IMR-90 (cell line): ENCODE results near the gene ANKRD63. TPM values are rescaled to one million over a fixed set of nuclear protein-coding genes. Genes with fewer than 3 reads are reported as not detected.

Experiments used
- ATAC-seq: fragments of 200-7000 bp; cut with Tn5 transposase; 2 replicates; pipeline ENCODE4 v1.9.1; 2020; ENCODE audit warnings: low read depth, mild to moderate bottlenecking, moderate library complexity
- BruUV-seq: library from RNA; stranded (reverse); fragments of 400-500 nt; replicated peaks from 2 replicates; lab custom pipeline; 2021; lab: Mats Ljungman, UMichigan
- CTCF ChIA-PET: fragments of 300-600 bp; formaldehyde crosslinking; extraction: SDS; loops from one replicate; lab custom pipeline; 2021; ENCODE audit warnings: antibody characterized with exemption; lab: Yijun Ruan, JAX
- POLR2A ChIA-PET: fragments of 300-600 bp; sonication (Branson Sonifier 250); formaldehyde crosslinking; loops from one replicate; lab custom pipeline; 2022; ENCODE audit warnings: antibody characterized with exemption; ENCODE audit not compliant: unreplicated experiment; lab: Charles Lee
- DNase-seq: peaks from one replicate; pipeline ENCODE4 v3.0.0; 2013
- H2AFZ ChIP-seq: replicated peaks from 2 replicates; pipeline ENCODE3; 2013; ENCODE audit warnings: low read length, mild to moderate bottlenecking; ENCODE audit not compliant: poor library complexity
- H2AK5ac ChIP-seq: 2 replicates; pipeline ENCODE4 v1.6.1; 2013; ENCODE audit warnings: low read depth, low read length, inconsistent platforms
- H2AK9ac ChIP-seq: replicated peaks from 2 replicates; pipeline ENCODE3; 2013; ENCODE audit warnings: mild to moderate bottlenecking, low read depth, low read length, moderate library complexity; ENCODE audit not compliant: poor library complexity
- H2BK120ac ChIP-seq: 2 replicates; pipeline ENCODE4 v1.6.1; 2013; ENCODE audit warnings: low read depth, low read length, inconsistent platforms
- H2BK15ac ChIP-seq: 3 replicates; pipeline ENCODE4 v1.6.1; 2013; ENCODE audit warnings: low read depth, low read length, inconsistent platforms
- H2BK20ac ChIP-seq: 2 replicates; pipeline ENCODE4 v1.6.1; 2013; ENCODE audit warnings: low read depth, mild to moderate bottlenecking, inconsistent platforms, low read length, moderate library complexity
- H2BK5ac ChIP-seq: 2 replicates; pipeline ENCODE4 v1.6.1; 2013; ENCODE audit warnings: mild to moderate bottlenecking, low read depth, low read length, inconsistent platforms; ENCODE audit not compliant: poor library complexity, severe bottlenecking
- H3K14ac ChIP-seq: replicated peaks from 2 replicates; pipeline ENCODE4 v1.6.1; 2013; ENCODE audit warnings: low read depth, low read length, inconsistent platforms
- H3K18ac ChIP-seq: 2 replicates; pipeline ENCODE4 v1.6.1; 2013; ENCODE audit warnings: low read depth, low read length, control low read depth
- H3K23ac ChIP-seq: 2 replicates; pipeline ENCODE4 v1.6.1; 2013; ENCODE audit warnings: low read depth, low read length, inconsistent platforms
- H3K27ac ChIP-seq: 2 replicates; pipeline ENCODE4 v1.5.1; 2013; ENCODE audit warnings: mild to moderate bottlenecking, control low read depth, low read length; ENCODE audit not compliant: insufficient read depth
- H3K27me3 ChIP-seq: 2 replicates; pipeline ENCODE4 v1.6.1; 2013; ENCODE audit warnings: low read length; ENCODE audit not compliant: control insufficient read depth, insufficient read depth
- H3K36me3 ChIP-seq: 2 replicates; pipeline ENCODE4 v1.6.1; 2013; ENCODE audit warnings: low read length, mixed read lengths; ENCODE audit not compliant: control insufficient read depth, insufficient read depth
- H3K4ac ChIP-seq: 2 replicates; pipeline ENCODE4 v1.6.1; 2013; ENCODE audit warnings: low read depth, low read length, inconsistent platforms
- H3K4me1 ChIP-seq: 2 replicates; pipeline ENCODE4 v1.6.1; 2013; ENCODE audit warnings: low read length, mixed read lengths; ENCODE audit not compliant: control insufficient read depth, insufficient read depth
- H3K4me2 ChIP-seq: 2 replicates; pipeline ENCODE4 v1.6.1; 2013; ENCODE audit warnings: low read depth, mild to moderate bottlenecking, control low read depth, low read length, moderate library complexity
- H3K4me3 ChIP-seq: 2 replicates; pipeline ENCODE4 v1.5.1; 2013; ENCODE audit warnings: low read depth, mild to moderate bottlenecking, control low read depth, low read length, moderate library complexity; ENCODE audit not compliant: insufficient read depth
- H3K56ac ChIP-seq: 2 replicates; pipeline ENCODE4 v1.6.1; 2013; ENCODE audit warnings: low read length, inconsistent platforms; ENCODE audit not compliant: insufficient read depth; ENCODE audit errors: extremely low read depth
- H3K79me1 ChIP-seq, 2 experiments: 2 replicates each; pipeline ENCODE4 v1.6.1; 2013; ENCODE audit warnings: low read length in 2 of 2, inconsistent platforms in 1 of 2, low read depth in 1 of 2
- H3K9ac ChIP-seq: 2 replicates; pipeline ENCODE4 v1.6.1; 2013; ENCODE audit warnings: low read depth, low read length, control low read depth
- H3K9me1 ChIP-seq: 2 replicates; pipeline ENCODE4 v1.6.1; 2013; ENCODE audit warnings: low read length, inconsistent platforms; ENCODE audit not compliant: insufficient read depth
- H3K9me3 ChIP-seq: 2 replicates; pipeline ENCODE4 v1.6.1; 2013; ENCODE audit warnings: low read length; ENCODE audit not compliant: control insufficient read depth, insufficient read depth
- H4K20me1 ChIP-seq: 2 replicates; pipeline ENCODE4 v1.6.1; 2013; ENCODE audit warnings: low read length, inconsistent platforms; ENCODE audit not compliant: insufficient read depth
- H4K5ac ChIP-seq: 2 replicates; pipeline ENCODE4 v1.6.1; 2013; ENCODE audit warnings: mild to moderate bottlenecking, low read depth, low read length, control low read depth
- H4K8ac ChIP-seq, 2 experiments: 2 replicates each; pipeline ENCODE4 v1.6.1; 2013; ENCODE audit warnings: low read depth in 2 of 2, low read length in 2 of 2, control low read depth in 1 of 2, inconsistent platforms in 1 of 2
- H4K91ac ChIP-seq: 2 replicates; pipeline ENCODE4 v1.6.1; 2013; ENCODE audit warnings: low read depth, low read length, inconsistent platforms; ENCODE audit not compliant: insufficient read depth
- BHLHE40 ChIP-seq: fragments of 150-350 bp; IDR thresholded peaks from 2 replicates; pipeline ENCODE4 v1.6.1; 2016; ENCODE audit warnings: mild to moderate bottlenecking, low read depth, low read length
- CHD1 ChIP-seq: IDR thresholded peaks from 2 replicates; pipeline ENCODE4 v1.6.1; 2012; ENCODE audit warnings: low read depth, low read length, improper control_type of control experiment
- CTCF ChIP-seq: conservative IDR thresholded peaks from 2 replicates; pipeline ENCODE4 v1.5.1; 2012; ENCODE audit warnings: mild to moderate bottlenecking, low read depth, low read length, improper control_type of control experiment
- FOS ChIP-seq: fragments of 150-350 bp; IDR thresholded peaks from 2 replicates; pipeline ENCODE4 v1.6.1; 2016; ENCODE audit warnings: low read depth, low read length
- MXI1 ChIP-seq: IDR thresholded peaks from 2 replicates; pipeline ENCODE4 v1.6.1; 2012; ENCODE audit warnings: low read depth, mild to moderate bottlenecking, low read length, moderate library complexity, borderline replicate concordance
- NFE2L2 ChIP-seq: fragments of 150-350 bp; IDR thresholded peaks from 2 replicates; pipeline ENCODE4 v1.6.1; 2016; ENCODE audit warnings: low read depth, mild to moderate bottlenecking, low read length
- POLR2A ChIP-seq: IDR thresholded peaks from 2 replicates; pipeline ENCODE4 v1.6.1; 2012; ENCODE audit warnings: mild to moderate bottlenecking, low read depth, low read length
- RAD21 ChIP-seq: IDR thresholded peaks from 2 replicates; pipeline ENCODE4 v1.6.1; 2012; ENCODE audit warnings: low read length, improper control_type of control experiment
- RCOR1 ChIP-seq: IDR thresholded peaks from 2 replicates; pipeline ENCODE4 v1.6.1; 2012; ENCODE audit warnings: mild to moderate bottlenecking, low read length, improper control_type of control experiment; ENCODE audit not compliant: insufficient replicate concordance
- RFX5 ChIP-seq: IDR thresholded peaks from 2 replicates; pipeline ENCODE4 v1.8.0; 2012; ENCODE audit warnings: low read depth, mild to moderate bottlenecking, low read length, moderate library complexity
- SMC3 ChIP-seq: fragments of 150-350 bp; IDR thresholded peaks from 2 replicates; pipeline ENCODE4 v1.6.1; 2016; ENCODE audit warnings: low read depth, mild to moderate bottlenecking, antibody characterized with exemption, low read length, moderate library complexity
- USF2 ChIP-seq: fragments of 150-350 bp; IDR thresholded peaks from 2 replicates; pipeline ENCODE4 v1.6.1; 2017; ENCODE audit warnings: mild to moderate bottlenecking, antibody characterized with exemption, low read length, low read depth
- WGBS, 2 experiments: methylation state at CpG; one replicate each; pipeline versions ENCODE4 v1.1.5 to v1.1.7; 2013; ENCODE audit warnings: missing lambda C conversion rate in 2 of 2; ENCODE audit not compliant: insufficient read length in 1 of 2; ENCODE audit errors: extremely low coverage in 2 of 2; 5-methylcytosine and 5-hydroxymethylcytosine counted together
- dilution Hi-C: fragments of 300-500 bp; cut with HindIII; formaldehyde crosslinking; loops from one replicate; pipeline ENCODE4 v1.14.3; 2018; ENCODE audit warnings: low sequenced_read_pairs; ENCODE audit not compliant: unreplicated experiment
- in situ Hi-C: fragments of 300-500 bp; cut with MboI; formaldehyde crosslinking; loops from 3 replicates; pipeline ENCODE4 v1.14.3; 2019; ENCODE audit warnings: low sequenced_read_pairs, inconsistent platforms, mixed read lengths
- intact Hi-C: fragments of 100-400 bp; cut with micrococcal nuclease; formaldehyde crosslinking; loops from 2 replicates; pipeline ENCODE4 v1.10.0; 2022
- polyA plus RNA-seq, 3 experiments: library from polyadenylated mRNA; depleted of rRNA; stranded (reverse); fragments of >200 nt; gene quantifications; 2 replicates each; pipeline ENCODE4 v1.2.3, GENCODE V29; 2012; ENCODE audit warnings: low replicate concordance in 1 of 3
- total RNA-seq: library from RNA; depleted of rRNA; stranded (reverse); fragments of >200 nt; gene quantifications from 2 replicates; pipeline ENCODE4 v1.2.3, GENCODE V29; 2012

The ANKRD63 gene
- total and polyA plus RNA-seq, 2 of the 4 experiments (the other 2 are of a cell fraction): not detected

GRCh38 chr15:40271685-40272484 is 11.0 kb downstream of the ANKRD63 start:
- dilution Hi-C loops (no loop called here), intact Hi-C loops (loop anchor here (5.0 kb wide), 1 partner anchor 165 kb away; the partner anchor contains the start of gene BMF), in situ Hi-C loops (loop anchor here (5.0 kb wide), 2 partner anchors 55 to 225 kb away; no protein-coding TSS in a partner anchor)
- Histone ChIP-seq H3K4ac (no peak overlapping the region), H3K27me3 (peaks cover 2% of the 10 kb centered on the region; the same call in 1 of the 2 replicates), H4K20me1 (no peaks in the 10 kb centered on the region), H3K9me1 (no peaks in the 10 kb centered on the region; the same call in 1 of the 2 replicates), H3K9ac (no peak overlapping the region), H2BK120ac (no peak overlapping the region), H3K4me3 (no peak overlapping the region), H2AK5ac (no peak overlapping the region), H2AFZ (no peak overlapping the region), H2BK20ac (no peak overlapping the region), H3K18ac (no peak overlapping the region), H3K4me1 (peaks cover 2% of the 10 kb centered on the region), H2BK5ac (no peak overlapping the region), H2BK15ac (no peak overlapping the region), H3K79me1 (no peaks in the 10 kb centered on the region), H3K14ac (no peak overlapping the region), H4K91ac (no peak overlapping the region), H3K4me2 (no peak overlapping the region), H3K9me3 (no peaks in the 10 kb centered on the region), H4K5ac (no peak overlapping the region), H3K36me3 (no peaks in the 10 kb centered on the region), H4K8ac (no peak overlapping the region), H3K23ac (no peak overlapping the region), H3K27ac (no peak overlapping the region), H3K56ac (no peak overlapping the region), H2AK9ac (no peak overlapping the region)
- ChIA-PET CTCF (interaction anchor here (1.2 to 6.0 kb wide), 3 partner anchors 12 to 54 kb away, joined by 3 to 81 read pairs (median 3); no protein-coding TSS in a partner anchor), POLR2A (no interaction called here)
- DNase-seq (no peak), ATAC-seq (no peak)
- WGBS, 2 experiments: 89% methylated on average over 11 of the region's 25 CpGs; no CpG with 5 or more reads in 1 of the 2 experiments
- BruUV-seq: no TSS peak
- no peak for TF ChIP-seq BHLHE40
- no peak for TF ChIP-seq RCOR1
- TF ChIP-seq CTCF: no peak
- TF ChIP-seq RFX5: no peak
- no peak for TF ChIP-seq RAD21
- TF ChIP-seq NFE2L2: no peak
- TF ChIP-seq USF2: no peak
- no peak for TF ChIP-seq FOS
- TF ChIP-seq POLR2A: no peak
- TF ChIP-seq MXI1: no peak
- no peak for TF ChIP-seq SMC3
- TF ChIP-seq CHD1: no peak
